CD4-positive, alpha-beta T cell treated with Interleukin-6 at 100 ng/mL for 8 hours (primary cell): Measurements from ENCODE around the gene APOL6.
"Not testable (repeated sequence)": the region's sequence is repeated elsewhere in the genome, so short reads cannot be mapped to it uniquely, and the experiment has no call there.

Experiments
- DNase-seq: peaks from one replicate; pipeline ENCODE4 v3.0.0-alpha.2; 2020; ENCODE audit warnings: mixed read lengths, low spot score

APOL6 gene

DNA sequence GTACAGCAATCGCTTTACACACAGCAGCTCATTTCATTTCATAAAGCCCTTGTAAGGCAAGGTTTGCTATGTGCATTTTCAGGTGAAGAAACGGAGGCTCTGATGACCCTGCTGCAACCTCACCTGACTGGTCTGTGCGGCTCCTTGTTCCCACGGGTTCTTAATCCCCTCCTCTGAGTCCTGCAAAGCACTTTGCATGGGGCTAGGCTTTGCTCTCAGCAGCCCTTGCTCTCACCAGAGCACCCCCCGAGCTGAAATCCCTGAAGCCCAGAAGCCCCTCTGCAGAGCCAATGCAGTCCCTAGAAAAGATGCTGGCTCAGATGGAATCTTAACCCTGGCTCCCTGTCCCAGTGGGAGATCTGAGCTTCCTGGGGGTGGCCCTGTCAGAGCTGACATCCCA lies 11.0 kb upstream of the APOL6 start:
- no peak for DNase-seq

DNA sequence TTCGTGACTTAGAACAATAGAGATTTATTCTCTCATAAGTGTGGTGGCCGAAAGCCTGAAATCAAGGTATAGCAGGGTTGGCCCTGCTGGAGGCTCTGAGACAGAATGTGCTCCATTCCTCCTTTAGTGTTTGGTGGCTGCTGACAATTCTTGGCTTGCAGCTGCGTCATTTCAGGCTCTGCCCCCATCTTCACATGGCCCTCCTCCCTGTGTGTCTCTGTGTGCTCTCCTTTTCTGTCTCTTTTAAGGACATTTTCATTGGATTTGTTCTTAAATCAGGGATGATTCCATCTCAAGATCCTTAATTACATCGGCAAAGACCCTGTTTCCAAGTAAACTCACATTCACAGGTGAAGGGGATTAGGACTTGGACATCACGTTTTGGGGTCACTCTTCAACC lies 10.2 kb upstream of the APOL6 start:
- DNase-seq = no peak

DNA sequence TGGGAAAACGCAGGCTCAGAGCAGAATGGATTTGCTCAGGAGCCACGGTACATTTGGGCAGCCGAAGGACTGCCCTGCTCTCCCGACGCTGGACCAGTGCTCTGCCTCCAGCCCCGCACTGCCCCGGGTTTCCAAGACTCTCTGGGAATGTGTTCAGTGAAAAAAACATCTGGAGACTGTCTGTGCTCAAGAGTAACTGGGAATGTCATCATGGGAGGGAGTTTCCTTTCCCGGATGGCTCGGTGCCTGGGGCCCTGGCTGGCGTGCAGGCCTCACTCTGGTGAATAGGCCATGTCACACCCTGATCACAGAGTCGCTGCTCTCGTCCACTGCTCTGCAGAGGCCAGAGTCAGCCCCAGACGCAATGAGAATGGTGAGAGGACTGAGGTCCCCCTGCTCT lies 9.8 kb upstream of the APOL6 start:
- no peak for DNase-seq

DNA sequence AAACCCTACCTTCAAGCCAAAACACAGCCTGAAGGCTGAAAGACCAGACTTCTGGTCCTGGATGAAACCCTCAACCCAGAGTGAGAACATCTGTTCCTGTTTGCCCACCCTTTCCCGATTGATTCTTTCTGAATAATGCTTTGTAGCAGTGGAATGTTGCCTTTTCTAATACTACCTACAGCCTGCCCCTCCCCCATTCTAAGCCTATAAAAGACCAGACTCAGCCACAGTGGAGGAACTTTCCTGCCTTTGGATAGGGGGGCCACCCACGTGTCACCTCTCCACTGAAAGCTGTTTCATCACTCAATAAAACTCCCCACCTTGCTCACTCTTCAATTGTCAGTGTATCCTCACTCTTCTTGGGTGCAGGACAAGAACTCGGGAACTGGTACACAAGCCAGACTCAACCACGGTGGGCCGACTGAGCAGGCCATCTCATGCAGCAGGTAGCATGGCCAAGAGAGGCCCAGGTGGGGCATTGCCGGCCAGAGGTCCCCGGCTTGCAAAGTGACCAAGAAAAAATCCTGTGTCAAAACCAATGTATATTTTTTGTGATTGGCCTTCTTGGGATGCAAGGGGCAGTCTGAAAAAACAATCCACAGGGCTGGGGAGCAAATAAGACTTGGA lies 6.6 kb upstream of the APOL6 start:
- DNase-seq = no peak

DNA sequence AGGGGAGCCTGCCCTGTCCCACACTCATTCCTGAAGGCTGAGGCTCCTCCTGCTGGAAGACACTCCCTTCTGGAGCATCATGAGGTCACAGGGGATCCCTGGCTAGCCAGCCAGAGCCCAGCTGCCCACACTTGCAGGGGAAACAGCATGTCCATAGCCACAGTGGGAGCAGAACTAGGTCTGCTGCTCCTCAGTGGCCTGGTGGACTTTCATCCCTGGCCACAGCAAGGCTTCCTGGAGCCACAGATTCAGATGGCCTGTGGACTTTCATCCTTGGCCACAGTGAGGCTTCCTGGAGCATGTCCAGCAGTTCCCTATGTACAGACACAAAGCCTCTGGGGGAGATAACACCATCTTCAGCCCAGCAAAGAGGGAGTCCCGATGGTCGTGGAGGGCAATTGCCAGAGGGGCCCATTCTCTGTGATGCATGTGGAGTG lies 5.9 kb upstream of the APOL6 start:
- no peak for DNase-seq

DNA sequence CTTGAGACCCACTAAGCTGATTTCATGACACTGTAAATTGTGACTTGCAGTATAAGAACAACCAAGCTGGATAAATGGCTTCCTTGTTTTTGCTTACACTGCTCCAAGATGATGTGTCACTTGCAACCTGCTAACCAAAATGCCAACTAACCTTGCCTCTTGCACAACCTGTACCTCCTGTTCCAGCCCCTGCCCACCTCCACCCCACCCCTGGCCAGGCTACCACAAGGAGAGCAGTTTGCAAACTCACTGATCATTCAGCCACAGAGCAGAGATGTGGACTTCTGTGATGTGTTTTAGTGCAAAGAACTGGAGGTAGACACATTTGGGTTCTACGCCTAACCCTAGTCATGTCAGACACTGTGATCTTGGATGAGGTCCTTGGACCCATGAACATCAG lies 4.3 kb upstream of the APOL6 start:
- DNase-seq = no peak

DNA sequence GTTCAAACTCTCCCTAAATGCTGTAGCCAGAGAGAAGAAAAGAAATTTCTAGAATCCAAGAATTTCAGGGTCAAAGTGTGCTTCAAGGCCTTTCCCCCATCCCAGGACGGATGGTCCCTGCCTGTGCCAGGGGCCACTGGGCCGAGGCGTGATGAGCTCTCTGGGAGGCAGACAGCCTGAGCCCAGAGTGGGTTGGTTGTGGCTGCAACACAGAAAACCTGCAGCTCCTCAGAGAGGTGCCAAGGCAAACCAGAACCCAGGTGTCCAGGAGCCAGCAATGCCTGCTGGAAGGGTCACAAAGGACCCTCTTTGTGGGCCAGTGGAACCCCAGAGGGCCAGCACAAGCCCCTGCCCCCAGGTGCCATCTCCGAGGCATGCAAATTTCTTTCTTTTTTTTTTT lies 2.6 kb upstream of the APOL6 start:
- DNase-seq = no peak

DNA sequence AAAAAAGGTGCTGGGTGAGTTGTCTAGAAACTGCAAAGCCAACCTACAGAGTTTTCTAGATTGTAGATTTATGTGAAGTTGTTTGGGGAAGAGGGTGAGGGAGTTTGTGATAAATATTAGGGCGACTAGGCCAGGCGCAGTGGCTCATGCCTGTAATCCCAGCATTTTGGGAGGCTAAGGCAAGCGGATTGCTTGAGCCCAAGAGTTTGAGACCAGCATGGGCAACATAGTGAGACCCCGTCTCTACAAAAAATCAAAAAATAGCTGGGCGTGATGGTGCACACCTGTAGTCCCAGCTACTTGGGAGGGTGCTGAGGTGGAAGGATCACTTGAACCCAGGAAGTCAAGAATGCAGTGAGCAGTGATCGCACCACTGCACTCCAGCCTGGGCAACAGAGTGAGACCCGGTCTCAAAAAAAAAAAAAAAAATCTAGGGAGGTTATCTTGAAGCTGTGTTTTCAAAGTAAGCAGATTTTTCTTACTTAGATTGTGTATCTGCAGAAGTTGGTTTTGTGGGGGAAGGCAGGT lies 844 bp downstream of the APOL6 start:
- DNase-seq = no peak

DNA sequence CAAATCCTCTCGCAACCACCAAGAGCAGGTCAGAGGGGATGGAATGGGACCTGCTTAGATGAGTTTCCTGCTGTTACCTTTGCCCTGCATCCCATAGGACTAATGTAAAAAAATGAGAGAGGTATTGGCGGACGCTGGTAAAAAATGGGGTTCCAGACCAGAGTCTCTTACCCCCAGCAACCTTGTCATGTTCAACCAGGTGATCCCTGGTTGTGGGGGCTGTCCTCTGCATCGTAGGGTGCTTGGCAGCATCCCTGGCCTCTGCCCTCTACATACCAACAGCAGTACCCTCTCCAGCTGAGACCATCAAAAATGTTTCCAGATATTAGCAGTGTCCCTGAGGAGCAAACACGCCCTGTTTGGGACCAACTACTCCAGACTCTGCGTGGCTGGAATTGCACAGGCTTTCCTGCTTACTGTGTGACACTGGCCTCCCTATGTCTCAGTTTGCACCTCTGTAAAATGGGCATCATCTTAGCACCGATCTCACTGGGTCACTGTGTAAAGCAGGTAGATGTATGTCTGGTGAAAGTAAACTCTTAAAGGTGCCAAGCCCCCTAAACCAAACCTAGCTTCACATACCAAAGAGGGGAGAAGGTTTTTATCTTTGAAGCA lies 1.5 kb downstream of the APOL6 start:
- no peak for DNase-seq

DNA sequence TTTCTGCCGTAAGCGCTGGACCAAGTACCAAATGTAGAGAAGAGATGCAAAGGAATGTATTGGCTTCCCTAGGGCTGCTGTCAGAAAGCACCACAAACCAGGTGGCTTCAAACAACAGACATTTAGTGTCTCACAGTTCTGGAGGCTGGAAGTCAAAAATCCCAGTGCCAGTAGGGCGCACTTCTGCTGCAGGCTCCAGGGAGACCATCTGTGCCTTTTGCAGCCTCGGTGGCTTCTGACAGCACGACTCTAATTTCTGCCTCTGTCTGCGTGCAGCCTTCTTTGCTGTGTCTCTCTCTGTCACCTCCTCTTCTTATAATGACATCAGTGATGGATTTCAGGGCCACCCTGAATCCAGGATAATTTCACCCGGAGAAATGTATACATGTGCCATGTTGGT lies 2.8 kb downstream of the APOL6 start:
- no peak for DNase-seq

DNA sequence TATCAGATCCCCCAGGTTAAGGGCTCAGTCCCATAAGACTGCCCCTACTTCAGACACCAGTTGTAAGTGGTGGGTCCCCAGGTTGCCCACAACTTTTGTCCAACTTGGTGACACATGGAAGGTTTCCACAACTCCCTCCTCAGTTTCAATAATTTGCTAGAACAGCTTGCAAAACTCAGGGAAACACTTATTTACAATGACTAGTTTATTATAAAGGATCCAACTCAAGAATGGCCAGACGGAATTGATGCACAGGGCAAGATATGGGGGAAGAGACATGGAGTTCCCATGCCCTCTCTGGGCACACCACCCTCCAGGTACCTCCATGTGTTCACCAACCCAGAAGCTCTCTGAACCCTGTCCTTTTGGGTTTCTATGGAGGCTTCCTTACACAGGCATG lies 5.6 kb downstream of the APOL6 start:
- DNase-seq = no peak

DNA sequence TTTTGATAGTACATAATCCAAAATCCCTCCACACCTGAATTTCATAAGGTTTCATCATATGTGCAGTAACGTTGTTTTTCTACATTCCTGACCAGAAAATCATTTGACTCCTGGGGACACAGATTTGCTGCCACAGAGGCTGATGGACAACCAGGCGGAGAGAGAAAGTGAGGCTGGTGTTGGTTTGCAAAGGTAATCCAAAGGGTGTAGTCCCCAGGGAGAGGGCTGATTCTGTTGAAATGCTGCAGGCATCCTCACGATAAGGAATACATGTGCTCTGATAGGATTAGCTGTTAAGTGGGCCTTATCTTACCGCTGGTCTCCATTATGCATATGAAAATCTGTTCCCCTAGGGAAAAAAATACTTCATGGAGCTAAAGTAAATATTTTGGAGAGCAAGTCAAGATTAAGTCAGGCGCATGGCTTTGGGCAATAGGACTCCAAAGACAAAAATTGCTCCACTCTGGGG lies 8.1 kb downstream of the APOL6 start:
- DNase-seq = no peak

DNA sequence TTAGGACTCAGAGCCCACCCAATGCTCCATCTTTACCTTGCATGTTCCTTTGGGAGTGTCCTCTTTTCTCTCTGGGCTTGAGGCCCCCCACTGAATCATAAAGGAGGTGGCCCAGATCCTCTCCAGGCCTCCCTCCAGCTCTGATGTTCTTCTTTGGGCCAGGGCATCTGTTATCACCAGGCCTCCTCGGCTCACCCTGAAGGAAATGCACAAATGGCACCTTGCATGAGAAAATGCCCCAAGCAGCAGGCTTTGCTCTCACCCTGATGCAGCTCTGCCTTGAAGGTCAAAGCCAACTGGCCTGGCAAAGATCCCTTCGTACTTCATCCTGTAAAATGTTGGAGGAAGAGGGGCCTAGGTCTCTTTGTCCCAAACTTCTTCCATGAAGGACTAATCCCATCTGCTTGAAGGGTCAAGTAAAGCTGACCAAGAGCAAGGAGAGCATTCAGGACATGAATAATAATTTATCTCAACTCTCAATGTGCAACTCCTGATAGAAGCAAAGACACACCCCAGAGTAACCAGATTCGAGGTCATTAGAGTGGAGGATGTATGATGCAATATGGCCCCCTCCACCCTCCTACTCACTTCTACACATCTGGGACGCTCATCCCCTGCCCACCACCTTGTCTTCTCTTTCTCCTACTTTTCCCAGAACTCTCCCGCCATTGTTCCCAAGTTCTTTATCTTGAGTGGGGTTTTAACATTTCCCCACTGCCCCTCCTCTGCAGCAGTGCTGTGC lies 9.5 kb downstream of the APOL6 start:
- DNase-seq = no peak

DNA sequence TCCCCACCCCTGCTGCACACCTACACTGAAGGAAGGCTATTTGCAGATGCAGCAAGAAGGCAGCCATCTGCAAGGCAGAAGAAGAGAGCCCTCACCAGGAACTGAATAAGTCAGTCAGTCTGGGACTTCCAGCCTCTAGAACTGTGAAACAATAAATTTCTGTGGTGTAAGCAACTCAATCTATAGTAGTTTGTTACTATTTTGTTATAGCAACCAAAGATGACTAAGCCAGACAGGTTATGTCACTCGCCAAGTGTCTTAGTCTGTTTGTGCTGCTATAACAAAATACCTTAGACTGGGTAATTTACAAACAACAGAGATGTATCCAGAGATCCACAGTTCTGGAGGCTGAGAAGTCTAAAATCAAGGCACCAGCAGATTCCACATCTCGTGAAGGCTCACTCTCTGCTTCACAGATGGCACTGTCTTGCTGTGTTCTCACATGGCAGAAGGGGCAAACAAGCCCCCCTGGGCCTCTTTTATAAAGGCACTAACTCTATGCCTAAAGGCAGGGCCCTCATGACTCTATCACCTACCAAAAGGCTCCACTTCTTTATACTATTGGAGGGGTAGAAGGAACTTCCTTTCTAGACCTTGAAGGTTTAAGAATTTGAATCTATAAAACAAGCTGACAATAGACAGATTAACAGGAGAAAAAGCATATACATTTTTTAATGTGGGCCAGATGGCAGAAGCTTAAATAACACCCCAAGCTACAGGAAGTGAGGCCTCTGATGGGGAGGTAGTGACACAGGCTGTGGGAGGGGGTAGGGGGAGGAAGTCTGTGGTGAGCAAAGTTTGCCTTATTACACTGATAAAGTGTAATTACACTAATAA lies 12.3 kb downstream of the APOL6 start:
- DNase-seq = peak; percentile 80

DNA sequence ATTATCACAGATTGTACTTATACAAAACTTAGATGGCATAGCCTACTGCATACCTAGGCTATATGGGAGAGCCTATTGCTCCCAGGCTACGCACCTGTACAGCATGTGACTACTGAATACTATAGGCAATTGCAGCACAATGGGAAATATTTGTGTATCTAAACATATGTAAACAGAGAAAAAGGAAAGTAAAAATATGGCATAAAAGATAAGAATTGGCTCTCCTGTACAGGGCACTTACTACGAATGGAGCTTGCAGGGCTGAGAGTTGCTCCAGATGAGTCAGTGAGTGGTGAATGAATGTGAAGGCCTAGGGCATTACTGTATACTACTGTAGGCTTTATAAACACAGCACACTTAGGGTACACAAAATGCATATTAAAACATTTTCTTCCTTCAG lies 13.2 kb downstream of the APOL6 start:
- DNase-seq = no peak

DNA sequence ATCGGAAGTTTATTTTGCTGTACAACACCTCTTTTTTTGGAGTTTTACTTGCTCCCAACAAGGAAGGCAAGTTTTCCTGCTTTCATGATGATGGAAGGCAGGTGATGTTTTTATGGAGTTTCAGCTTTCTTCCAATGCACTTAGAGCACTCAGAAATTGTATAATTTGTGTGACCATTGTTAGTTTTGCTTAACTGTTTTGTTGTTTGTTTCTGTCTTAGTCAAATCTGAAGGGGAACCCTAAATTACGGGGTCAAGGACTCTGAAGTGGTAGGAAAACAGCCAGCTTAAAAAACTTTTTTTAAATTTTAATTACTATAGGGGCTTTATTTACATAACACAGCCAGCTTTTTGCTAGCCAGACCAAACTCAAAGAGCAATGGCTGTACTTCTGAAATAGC lies 14.7 kb downstream of the APOL6 start:
- no peak for DNase-seq

DNA sequence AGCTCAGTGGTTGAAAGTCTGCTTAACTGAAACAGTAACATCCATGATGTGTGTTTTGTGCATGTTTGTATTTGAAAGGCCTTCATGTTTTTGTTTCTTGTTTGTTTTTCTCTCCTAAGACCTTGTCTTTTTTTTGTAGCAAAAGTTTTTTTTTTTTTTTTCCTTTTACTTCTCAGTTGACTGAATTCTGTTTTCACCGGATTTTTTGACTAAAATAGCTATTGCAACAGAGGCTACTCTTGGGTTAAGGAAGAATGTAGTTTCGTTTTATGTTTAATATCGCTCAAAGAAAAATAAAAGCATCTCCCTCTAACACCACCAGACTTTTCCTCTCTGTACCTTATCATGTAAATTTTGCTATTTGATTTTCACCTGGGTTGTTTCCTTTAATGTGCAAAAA lies 15.1 kb downstream of the APOL6 start:
- no peak for DNase-seq

DNA sequence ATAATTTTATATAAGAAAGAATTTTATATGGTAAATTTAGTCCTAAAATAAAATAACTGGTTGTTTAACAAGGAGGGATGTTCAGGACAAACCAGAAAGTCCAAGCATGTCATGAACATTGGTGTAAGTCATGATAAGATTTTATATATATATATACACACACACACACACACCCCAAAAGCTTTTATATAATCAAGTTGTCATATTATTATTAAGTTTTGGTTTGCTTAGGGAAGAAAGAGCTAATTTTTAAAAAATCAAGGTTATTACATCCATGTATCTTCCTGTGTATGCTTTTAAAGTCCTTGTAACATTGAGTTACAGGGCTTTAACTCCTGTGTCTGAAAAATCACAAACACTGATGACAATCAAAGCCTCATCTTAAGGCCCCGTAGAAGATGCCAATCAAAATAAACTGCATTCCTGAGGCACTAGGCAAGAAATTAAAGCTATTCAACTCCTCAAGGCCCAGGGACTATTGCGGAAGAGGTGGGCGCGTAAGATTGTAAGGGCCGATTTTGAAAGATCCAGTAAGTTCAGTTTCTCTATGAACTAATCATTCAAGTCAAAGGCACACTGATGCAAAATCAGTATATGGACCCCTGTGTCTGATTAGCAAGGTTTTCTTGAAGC lies 16.8 kb downstream of the APOL6 start:
- DNase-seq = no peak

DNA sequence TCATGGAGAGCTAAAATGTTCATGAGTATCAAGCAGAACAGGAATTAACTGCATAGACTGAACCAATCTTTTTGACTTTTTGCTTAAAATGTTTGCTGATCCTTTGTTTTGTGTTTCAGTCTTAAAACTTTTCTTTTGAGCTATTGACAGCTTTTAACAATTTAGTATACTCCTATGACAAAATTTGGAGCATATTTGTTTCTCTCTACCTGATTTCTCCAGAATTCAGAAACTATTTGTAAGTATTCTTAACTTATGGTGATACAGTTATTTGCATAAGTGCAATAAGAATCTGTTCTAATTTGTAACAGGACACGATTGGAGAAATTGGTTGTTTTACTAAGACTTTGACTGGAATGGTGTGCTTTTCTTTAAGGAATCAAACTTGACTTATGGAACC lies 18.5 kb downstream of the APOL6 start:
- DNase-seq = not testable (repeated sequence)

DNA sequence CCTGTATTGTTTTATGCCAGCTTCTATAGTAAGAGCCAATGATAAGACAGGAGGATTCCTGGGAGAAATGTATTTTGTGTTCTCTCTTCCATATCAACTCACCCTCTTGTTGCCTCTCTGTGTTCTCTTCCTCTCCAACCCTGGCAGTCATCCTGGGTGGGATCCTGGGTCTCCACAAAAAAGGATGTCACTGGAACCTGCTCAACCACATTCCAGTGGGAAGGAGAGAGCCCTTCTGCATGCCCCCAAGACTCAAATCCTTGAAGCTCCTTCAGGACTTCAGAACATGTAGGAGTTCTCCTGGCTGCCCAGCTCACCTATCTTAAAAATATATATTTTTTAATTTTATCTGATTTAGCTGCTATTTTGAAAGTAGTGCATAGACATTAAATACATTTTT lies 26.1 kb downstream of the APOL6 start:
- no peak for DNase-seq

DNA sequence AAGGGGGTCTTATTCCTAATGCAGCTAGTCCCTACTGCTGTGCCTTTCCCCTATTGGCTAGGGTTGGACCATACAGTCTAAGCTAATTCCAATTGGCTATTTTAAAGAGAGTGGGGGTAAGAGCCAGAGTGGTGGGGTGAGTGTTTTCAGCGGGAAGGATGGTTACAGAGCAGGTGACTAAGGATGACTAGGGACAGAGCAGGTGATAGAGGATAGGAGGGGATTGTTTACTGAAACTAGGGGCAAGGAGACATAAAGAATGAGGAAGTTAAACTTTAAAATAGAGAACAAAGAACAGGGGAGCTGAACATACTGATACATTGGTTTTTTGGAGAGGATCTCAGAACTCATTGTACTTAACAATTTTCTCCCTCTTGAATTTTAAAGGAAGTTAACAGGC lies 27.8 kb downstream of the APOL6 start:
- DNase-seq = not testable (repeated sequence)
